ENCODE results near the gene ZBED4.

DNA sequence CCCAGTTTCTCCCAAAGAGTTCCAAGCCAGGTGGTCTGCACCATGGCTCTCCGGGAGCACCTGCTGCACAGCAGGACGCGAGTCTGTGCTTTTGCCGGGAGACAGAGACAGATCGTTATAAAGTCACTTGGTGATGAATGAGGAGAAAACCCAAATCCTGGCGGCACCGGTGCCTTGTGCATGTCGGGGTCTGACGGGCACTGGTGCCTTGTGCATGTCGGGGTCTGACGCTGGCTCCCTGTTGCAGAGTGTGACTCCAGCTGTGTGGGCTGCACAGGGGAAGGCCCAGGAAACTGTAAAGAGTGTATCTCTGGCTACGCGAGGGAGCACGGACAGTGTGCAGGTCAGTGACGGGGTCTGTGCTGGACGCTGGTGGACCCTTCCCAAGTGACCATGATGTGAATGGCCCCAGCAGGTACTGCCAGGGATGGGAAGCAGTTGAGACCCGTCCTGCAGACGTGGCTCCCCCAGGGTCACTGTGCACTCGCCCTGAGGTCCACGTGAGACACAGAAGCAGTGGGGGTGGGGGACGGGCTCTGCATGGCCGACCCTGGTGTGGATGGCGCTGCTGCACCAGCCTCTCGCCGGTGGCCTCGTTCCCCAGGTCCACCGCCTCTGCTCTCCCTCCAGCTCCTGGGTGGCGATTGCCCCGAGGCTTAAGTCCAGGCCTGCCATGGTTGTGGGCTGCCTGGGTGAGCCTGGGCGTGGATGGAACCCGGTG lies 70.6 kb downstream of the ZBED4 start:
- TF ChIP-seq POLR2A (IDR thresholded peaks at IDR 0.05; ENCODE audit: low read length) = no peak
- no peak for TF ChIP-seq GATA1 (IDR thresholded peaks at IDR 0.05; ENCODE audit: low read depth, low read length)
